ENCODE measurements around the gene ATF5.

DNA sequence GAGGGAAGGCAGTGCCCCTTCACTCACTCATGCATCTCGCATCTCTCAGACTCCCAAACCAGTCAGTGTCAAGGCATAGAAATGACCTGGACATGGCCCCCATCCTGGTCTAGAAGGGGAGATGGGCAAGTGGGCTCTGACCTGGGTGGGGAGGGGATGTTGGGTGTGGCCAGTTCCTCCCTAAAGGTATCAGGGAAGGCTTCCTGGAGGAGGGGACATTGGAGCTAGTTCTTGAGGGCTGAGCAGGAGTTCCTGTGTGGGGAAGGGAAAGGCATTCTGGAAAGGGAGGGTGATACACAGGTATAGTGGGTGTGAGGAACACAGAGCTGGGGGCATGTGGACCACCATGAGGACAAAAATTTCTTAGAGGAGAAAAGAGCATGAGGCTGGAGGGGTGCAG, 36.3 kb upstream of the ATF5 start:
- no peak for TF ChIP-seq CTCF (IDR thresholded peaks at IDR 0.05; ENCODE audit: poor library complexity)
- TF ChIP-seq EZH2 (IDR thresholded peaks at IDR 0.05; ENCODE audit: borderline replicate concordance) = no peak
- no peak for TF ChIP-seq EZH2phosphoT487 (IDR thresholded peaks at IDR 0.05; ENCODE audit: low read depth, severe bottlenecking, unreplicated experiment)
